ENCODE measurements around the gene CADPS2. TPM values are rescaled to one million over a fixed set of nuclear protein-coding genes. Genes with fewer than 3 reads are reported as not detected.

CADPS2 gene
- total RNA-seq, 3 donors from 2014 or later (not counting 1 experiment from before 2014, with no cell fraction given), result not detected

DNA sequence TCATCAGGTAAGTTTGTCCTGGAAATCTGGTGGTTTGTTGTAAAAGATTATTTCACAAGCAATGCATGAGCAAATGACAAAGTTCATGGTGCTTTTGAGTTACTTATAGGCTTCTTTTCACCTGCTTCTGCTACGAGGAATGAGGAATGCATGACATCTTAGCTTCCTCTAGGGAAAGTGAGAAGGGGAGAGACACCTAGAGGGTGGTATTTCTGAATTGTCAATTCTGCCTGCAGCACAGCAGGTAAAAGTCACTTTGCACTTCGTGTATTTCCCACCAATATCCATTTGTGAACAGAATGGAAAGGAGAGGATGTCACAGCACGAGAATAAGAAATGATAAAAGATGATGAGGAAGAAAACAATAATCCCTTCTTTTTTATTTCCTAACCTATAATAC, 428.3 kb downstream of the CADPS2 start:
- Mint-ChIP-seq H3K36me3 (no peaks in the 10 kb centered on the region), H3K9me3 (peaks cover 9 to 12% of the 10 kb centered on the region in 2 donors), H3K4me1 (no peaks in the 10 kb centered on the region), H3K27me3 (ENCODE audit: low read depth in 2 of 2) (no peaks in the 10 kb centered on the region), H3K27ac (no peak overlapping the region), H3K4me3 (no peak overlapping the region)
- Histone ChIP-seq H3K4me1 (ENCODE audit: control insufficient read depth, insufficient read depth, low read length) (no peaks in the 10 kb centered on the region), H3K4me3 (ENCODE audit: low read length) (no peak overlapping the region), H3K36me3 (ENCODE audit: control insufficient read depth, insufficient read depth, low read length) (no peaks in the 10 kb centered on the region), H3K9me3 (ENCODE audit: control insufficient read depth, insufficient read depth, low read length) (no peaks in the 10 kb centered on the region), H3K27ac (ENCODE audit: low read length) (no peak overlapping the region), H3K27me3 (ENCODE audit: control insufficient read depth, insufficient read depth, low read length) (no peaks in the 10 kb centered on the region)
- intact Hi-C loops (cut with micrococcal nuclease), result no loop called here
- ATAC-seq (no peak), DNase-seq (no peak)
- WGBS (ENCODE audit: insufficient coverage), result 54% methylated on average over 1 of the region's 3 CpGs
- TF ChIP-seq, protein P1, sequence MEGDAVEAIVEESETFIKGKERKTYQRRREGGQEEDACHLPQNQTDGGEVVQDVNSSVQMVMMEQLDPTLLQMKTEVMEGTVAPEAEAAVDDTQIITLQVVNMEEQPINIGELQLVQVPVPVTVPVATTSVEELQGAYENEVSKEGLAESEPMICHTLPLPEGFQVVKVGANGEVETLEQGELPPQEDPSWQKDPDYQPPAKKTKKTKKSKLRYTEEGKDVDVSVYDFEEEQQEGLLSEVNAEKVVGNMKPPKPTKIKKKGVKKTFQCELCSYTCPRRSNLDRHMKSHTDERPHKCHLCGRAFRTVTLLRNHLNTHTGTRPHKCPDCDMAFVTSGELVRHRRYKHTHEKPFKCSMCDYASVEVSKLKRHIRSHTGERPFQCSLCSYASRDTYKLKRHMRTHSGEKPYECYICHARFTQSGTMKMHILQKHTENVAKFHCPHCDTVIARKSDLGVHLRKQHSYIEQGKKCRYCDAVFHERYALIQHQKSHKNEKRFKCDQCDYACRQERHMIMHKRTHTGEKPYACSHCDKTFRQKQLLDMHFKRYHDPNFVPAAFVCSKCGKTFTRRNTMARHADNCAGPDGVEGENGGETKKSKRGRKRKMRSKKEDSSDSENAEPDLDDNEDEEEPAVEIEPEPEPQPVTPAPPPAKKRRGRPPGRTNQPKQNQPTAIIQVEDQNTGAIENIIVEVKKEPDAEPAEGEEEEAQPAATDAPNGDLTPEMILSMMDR (IDR thresholded peaks at IDR 0.05), result no peak

DNA sequence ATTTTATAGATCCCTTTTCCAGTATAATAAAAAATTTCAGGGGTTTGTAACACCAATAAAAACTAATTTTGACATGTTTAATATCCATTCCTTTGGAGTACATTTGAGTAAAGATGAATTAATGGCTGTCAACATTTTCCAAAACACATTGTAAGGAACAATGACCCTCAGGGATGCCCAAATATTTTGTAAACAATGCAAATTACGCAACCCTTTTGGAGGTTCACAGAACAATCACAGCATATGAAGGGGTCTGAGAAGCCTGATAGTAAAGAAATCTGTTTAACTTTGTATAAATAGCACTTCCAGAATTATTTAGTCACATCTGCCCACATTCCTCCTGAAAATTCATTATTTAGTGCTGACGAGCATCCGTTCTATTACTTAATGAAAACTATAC, 428.9 kb downstream of the CADPS2 start:
- Mint-ChIP-seq H3K27me3 (ENCODE audit: low read depth in 2 of 2) (no peaks in the 10 kb centered on the region), H3K4me1 (no peaks in the 10 kb centered on the region)
- TF ChIP-seq, protein P1 (IDR thresholded peaks at IDR 0.05), result no peak

DNA sequence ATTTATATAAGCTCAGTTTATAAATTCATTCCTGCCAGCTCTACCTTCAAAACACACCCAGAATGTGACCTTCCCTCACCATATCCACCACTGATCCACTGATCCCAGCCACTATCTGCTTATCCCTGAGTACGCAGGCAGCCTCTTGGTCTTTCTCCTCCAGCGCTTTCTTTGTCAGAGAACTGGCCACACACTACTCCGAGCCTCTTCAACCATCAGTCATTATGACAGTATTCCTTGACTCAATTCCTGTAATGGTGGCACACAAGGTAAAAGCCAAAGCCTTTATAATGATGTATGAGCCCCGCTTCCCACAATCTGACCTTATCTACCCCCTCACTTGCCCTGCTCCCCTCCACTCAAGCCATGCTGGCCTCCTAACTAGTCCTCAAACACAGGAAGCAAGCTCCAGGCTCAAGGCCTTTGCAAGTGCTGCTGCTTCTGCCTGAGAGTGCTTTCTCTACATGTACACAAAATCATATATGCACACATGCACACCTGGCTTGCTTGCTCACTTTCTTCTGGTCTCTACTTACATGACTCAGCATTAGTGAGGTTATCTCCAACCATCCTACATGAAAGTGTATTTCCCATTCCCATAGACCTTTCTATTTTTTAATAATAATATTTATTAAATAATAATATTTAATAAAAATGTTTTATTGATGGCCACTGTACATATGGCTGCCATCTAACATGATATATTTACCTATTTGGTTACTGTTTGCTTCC, 431.3 kb downstream of the CADPS2 start:
- Mint-ChIP-seq H3K27ac (no peak overlapping the region), H3K4me3 (no peak overlapping the region), H3K4me1 (no peaks in the 10 kb centered on the region), H3K36me3 (no peaks in the 10 kb centered on the region), H3K27me3 (ENCODE audit: low read depth in 2 of 2) (no peaks in the 10 kb centered on the region), H3K9me3 (peaks cover 3 to 16% of the 10 kb centered on the region in 2 donors)
- Histone ChIP-seq H3K27ac (ENCODE audit: low read length) (no peak overlapping the region), H3K27me3 (ENCODE audit: control insufficient read depth, insufficient read depth, low read length) (no peaks in the 10 kb centered on the region), H3K36me3 (ENCODE audit: control insufficient read depth, insufficient read depth, low read length) (no peaks in the 10 kb centered on the region), H3K4me3 (ENCODE audit: low read length) (no peak overlapping the region), H3K9me3 (ENCODE audit: control insufficient read depth, insufficient read depth, low read length) (no peaks in the 10 kb centered on the region), H3K4me1 (ENCODE audit: control insufficient read depth, insufficient read depth, low read length) (no peaks in the 10 kb centered on the region)
- 87% methylated on average over 4 of the region's 4 CpGs for WGBS (ENCODE audit: insufficient coverage)
- no peak for DNase-seq
- intact Hi-C loops (cut with micrococcal nuclease), result no loop called here
- TF ChIP-seq, protein P1 (IDR thresholded peaks at IDR 0.05), result no peak
- ATAC-seq, result no peak

More for the DNA sequence above, 428.9 kb downstream of the CADPS2 start:
- Histone ChIP-seq H3K27ac (ENCODE audit: low read length) (no peak overlapping the region), H3K9me3 (ENCODE audit: control insufficient read depth, insufficient read depth, low read length) (no peaks in the 10 kb centered on the region), H3K4me1 (ENCODE audit: control insufficient read depth, insufficient read depth, low read length) (no peaks in the 10 kb centered on the region), H3K36me3 (ENCODE audit: control insufficient read depth, insufficient read depth, low read length) (no peaks in the 10 kb centered on the region), H3K27me3 (ENCODE audit: control insufficient read depth, insufficient read depth, low read length) (no peaks in the 10 kb centered on the region), H3K4me3 (ENCODE audit: low read length) (no peak overlapping the region)
- H3K36me3 Mint-ChIP-seq, result no peaks in the 10 kb centered on the region
- intact Hi-C loops (cut with micrococcal nuclease), result no loop called here
- peaks cover 9 to 12% of the 10 kb centered on the region in 2 donors for H3K9me3 Mint-ChIP-seq
- no peak for ATAC-seq
- no peak overlapping the region for H3K4me3 Mint-ChIP-seq
- no peak overlapping the region for H3K27ac Mint-ChIP-seq
- WGBS (ENCODE audit: insufficient coverage), result 90% methylated on average over 2 of the region's 3 CpGs
- no peak for DNase-seq

DNA sequence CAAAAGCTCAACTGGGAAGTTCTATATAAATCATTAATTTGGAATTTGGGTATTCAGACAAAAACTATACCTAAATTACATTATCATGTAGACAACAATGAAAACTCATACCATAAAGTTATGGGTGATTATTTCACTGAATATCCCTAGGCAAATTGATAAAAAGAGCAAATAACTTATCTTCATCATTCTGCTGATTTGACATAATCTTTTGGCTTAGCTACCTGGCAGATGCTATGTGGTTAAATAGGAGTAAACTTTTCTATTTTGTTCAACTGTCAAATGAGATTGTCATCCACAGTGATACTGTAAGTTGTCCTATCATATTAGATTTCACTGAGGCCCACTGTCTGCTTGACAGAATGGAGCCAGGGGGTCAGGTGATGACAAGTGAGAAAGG, 432.8 kb downstream of the CADPS2 start:
- no peak for DNase-seq
- ATAC-seq, result no peak
- H3K9me3 Mint-ChIP-seq, result peaks cover 5 to 15% of the 10 kb centered on the region in 2 donors
- no peak overlapping the region for H3K4me3 Mint-ChIP-seq
- H3K27me3 ChIP-seq (ENCODE audit: control insufficient read depth, insufficient read depth, low read length), result no peaks in the 10 kb centered on the region
- no peaks in the 10 kb centered on the region for H3K4me1 Mint-ChIP-seq
- H3K27ac Mint-ChIP-seq, result no peak overlapping the region
- no peaks in the 10 kb centered on the region for H3K9me3 ChIP-seq (ENCODE audit: control insufficient read depth, insufficient read depth, low read length)
- no peaks in the 10 kb centered on the region for H3K36me3 ChIP-seq (ENCODE audit: control insufficient read depth, insufficient read depth, low read length)
- no peaks in the 10 kb centered on the region for H3K27me3 Mint-ChIP-seq (ENCODE audit: low read depth in 2 of 2)
- H3K4me1 ChIP-seq (ENCODE audit: control insufficient read depth, insufficient read depth, low read length), result no peaks in the 10 kb centered on the region
- no peaks in the 10 kb centered on the region for H3K36me3 Mint-ChIP-seq
- intact Hi-C loops (cut with micrococcal nuclease), result no loop called here
- no peak overlapping the region for H3K4me3 ChIP-seq (ENCODE audit: low read length)
- TF ChIP-seq, protein P1 (IDR thresholded peaks at IDR 0.05), result no peak
- no peak overlapping the region for H3K27ac ChIP-seq (ENCODE audit: low read length)
